IPS-NIHi7 (cell line): Measurements from ENCODE around the gene DSC1.
"Not testable (repeated sequence)": the region's sequence is repeated elsewhere in the genome, so short reads cannot be mapped to it uniquely, and the experiment has no call there.

Experiments used
- DNase-seq: peaks from one replicate; pipeline ENCODE4 v3.0.0; 2012; ENCODE audit warnings: mixed read lengths; ENCODE audit errors: extremely low spot score

DSC1 gene

DNA sequence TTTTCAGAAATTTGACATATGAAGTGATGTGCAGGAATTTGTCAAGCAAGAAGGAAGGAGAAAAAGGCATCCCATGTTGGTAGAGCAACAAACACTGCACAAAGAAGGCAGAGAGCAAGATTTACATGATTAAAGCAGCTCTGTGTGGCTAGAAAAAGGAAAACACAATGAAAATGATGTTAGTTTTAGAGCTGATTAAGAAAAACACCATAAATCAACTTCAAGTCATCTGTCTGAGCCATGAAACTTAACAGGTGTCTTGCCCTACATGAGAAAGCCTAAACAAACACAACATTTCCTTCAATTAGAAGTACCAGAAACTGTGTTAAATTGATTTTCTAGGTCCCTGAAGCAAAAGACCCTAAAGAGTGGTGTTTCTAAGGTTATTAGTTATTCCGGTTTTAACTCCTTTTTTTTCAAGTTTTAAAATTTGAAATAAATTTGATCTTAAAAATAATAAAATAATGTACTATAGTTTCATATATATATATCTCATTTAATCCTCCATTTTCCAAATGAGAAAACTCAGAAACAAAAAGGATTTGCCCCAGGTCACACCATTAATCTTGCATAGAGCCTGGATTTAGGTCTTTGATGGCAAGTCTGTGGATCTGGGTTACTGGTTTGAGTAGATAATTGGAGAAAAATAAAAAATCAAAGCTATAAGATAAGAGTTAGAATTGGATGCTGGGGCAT, 8.6 kb upstream of the DSC1 start:
- no peak for DNase-seq

DNA sequence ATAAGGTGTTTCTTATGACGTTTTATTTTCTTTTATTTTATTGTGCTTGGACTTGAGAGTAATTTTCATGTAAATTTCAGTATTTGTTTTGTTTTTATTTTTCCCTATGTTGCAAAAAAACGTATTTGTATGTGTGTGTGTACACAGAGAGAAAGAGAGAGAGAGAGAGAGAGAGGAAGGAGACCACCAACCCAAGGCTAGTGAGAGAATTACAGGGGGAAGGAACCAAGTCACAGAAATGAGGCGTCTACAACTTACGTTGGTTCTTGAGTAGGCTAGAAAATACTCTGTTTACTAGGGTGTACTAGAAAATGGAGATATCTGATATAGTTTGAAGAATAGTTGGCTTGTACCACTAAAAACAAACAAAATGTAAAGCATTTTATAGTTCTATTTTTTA, 7.7 kb upstream of the DSC1 start:
- no peak for DNase-seq

DNA sequence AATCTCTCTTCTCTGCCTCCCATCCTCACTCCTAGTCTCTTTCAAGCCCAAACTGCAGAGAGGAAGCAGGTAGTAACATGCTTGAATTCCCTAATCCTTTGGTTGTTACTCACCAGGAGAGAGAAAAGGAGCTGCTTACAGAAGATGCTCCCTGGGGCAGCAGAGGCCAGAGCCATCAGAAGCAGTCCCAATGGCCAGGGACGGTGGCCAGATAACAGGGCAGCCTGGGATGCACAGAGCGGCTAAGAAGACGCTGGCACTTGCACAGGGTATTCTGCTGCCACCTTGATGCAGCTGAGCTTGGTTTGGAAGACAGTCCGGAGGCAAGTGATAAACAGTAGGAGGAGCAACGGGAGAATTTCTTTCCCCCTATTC, 250 bp downstream of the DSC1 start:
- DNase-seq, result peak; percentile 16

DNA sequence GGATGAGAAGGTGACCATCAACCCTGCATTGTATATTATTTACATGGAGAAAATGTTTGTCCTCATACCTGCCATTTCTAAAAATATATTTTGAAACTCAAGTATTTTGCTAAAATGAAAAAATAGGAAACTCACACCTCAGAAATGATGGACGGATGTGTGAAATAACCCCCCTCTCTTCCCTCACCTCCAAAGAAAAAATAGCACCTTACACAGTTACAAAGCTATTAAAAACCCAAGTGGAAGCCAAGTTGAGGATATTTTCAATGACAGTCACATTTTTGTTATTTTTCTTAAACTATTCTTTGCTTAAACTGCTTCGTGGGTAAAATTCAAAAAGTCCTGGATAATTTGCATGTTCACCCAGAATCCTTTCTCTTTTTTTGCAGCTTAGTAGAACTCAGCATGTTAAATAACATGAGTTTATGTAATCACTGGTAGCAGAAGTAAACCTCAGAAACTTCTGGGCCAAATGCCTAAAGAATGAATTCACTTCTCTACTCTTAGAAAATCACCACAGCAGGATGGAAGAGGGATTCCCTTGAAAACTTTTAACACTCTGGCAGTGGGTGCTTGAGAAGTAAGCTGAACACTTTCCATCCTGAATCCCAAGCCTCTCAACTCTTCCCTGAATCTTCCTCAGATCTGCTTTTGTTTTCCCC, 768 bp downstream of the DSC1 start:
- no peak for DNase-seq

DNA sequence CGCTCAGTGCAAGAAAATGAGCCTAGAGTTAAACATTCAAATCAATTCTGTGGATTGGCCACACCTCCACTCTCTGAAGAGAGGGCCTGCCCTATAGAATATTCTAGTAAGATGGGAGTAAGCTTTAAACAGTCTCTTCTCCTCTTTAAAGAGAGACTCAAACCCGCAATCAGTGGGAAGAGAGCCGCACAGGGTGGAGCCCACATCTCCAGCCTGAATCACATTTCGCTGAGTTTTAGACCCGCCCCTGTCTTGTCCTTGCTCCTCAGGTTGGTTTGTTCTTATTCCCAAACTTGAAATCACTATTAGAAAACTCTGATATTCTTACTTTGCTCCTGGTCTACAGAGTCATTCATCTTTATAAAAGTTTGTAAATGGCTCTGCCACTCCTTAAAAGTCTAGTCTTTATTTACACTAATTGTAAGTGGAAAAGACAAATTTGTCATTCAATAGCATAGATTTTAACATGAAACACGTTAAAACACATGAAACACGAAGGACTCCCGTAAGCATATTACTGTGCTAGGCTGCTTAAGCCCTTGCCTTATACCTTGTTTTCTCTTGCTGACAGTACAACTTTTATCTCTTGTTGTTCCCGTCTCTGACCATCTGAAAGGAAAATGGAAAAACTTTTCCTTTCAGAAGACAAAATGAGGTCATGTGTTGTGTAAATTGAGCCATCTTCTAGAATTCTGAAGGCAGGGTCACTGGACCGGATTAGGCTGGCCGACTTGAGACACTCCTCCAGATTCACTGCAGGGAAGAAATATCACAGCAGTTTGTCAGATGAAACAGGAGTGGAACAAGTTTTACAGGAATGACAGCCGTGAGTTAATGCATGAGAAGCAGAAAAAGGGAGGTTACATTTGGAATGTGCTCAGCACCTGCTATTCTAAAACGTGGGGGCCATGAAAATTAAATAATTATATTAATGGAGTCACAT, 5.6 kb downstream of the DSC1 start:
- peak; percentile 7 for DNase-seq

DNA sequence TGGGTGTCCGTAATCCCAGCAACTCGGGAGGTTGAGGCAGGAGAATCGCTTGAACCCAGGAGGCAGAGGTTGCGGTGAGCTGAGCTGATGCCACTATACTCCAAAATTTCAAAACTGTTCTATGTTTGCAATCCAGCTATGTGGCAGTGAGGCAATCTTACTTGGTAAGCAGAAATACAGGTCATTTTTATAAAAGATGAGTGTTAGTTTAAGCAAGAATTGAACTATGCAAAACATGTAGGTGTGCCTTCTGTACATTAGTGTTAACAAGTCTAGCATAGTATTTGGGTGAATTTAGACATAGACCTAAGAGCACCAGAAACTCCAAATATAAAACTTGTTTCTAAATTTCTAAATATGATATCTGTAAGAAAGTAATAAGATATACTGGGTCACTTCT, 7.2 kb downstream of the DSC1 start:
- no peak for DNase-seq

DNA sequence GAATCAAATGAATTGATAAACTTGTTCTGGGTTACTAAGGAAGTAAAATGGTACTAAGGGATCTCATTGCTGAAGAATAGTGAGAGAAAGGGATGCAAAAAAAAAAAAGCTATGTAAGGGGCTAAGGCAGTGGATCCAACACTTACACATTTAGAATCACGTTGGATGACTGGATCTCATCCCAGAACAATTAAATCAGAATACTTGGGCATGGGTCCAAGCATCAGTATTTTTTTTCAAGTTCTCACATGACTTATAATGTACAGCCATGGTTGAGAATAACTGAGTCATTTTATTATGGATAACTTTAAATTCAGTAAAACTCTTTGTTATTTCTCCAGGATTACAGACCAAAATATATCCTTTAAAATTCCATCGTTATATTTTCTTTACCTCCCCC, 8.5 kb downstream of the DSC1 start:
- DNase-seq, result no peak

DNA sequence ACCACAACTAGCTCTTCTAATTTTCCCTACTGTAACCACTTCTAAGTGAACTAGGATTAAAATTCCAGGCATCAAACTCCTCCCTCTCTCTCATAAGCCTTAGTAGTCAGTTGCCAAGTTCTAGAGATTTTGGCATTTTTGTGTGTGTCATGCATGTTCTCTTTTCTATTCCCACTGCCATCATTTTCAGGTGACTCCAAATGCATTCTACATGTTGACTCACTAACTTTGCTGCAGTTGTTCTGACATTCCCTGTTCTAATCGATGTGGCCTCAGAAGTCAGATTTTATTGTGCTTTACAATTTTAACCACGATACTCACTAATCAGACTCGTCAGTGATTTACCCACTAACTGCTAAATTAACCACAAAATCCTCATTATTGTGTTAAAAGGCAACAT, 13.3 kb downstream of the DSC1 start:
- no peak for DNase-seq

DNA sequence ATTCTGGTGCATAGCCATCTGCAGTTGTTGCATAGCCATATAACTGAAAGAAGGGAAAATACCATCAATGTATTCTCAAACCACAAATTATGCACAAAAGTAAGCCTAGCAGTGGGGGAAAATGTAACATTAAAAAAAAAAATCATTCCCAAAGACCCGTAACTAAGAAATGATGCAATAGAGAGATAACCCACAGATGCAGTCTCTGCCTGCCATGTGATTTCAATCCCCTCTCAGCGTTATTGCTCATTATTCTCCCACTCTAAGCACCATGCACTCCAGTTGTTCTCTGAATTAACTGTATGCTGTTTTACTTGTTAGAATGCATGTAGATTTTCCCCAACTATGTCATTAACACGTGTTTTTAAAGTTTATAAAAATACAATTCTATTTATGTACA, 14.1 kb downstream of the DSC1 start:
- DNase-seq, result no peak

DNA sequence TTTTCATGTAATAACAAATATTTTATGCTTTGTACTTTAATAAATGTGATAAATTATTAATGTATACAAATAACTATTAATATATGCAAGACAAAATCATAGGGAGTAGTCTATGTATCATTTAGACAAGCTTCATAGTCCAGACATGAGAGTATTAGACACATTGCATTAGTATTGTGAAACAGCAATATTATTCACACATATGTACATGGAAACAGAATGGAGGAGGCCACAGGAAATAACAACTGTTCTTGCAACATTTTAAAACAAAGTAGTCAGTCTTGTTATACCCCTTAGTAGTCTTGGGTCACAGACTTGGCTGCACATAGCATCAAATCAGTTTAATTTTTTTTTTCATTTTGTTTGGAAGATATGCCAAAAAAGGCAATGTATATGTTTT, 15.8 kb downstream of the DSC1 start:
- DNase-seq, result no peak

DNA sequence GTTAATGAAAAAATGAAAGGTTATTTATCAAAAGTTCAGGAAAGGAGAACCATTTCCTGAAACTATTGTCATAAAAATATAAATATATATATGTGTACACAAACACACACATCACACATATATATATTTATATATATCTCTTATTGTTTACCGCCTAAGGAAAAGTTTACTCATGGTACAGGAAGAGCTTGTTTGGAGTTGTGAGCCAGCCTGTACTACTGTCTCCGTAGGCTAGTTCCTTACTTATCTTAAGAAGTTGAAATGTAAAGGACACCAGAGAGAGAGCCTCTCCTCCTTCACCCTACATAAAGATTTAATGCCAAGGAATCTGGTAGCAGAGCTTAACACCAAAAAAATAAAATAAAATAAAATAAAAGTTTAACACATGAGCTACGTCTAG, 19.6 kb downstream of the DSC1 start:
- no peak for DNase-seq

DNA sequence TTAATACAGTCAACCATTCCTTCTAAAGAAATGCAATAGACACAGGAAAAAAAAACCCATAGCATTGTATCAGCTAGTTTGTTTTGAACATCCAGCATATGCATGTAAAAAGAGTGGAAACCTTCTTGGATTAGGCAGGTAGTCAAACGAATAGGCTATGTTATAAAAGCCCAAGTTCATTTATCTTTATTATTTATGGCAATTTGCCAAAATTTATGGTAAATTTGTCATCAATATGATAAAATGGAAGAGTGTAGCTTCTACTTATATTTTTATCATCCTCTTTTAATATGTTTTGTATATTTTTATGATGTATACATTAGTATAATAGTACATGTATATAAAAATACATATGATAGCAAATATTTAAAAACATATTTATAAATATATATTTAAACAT, 23.9 kb downstream of the DSC1 start:
- DNase-seq, result no peak

DNA sequence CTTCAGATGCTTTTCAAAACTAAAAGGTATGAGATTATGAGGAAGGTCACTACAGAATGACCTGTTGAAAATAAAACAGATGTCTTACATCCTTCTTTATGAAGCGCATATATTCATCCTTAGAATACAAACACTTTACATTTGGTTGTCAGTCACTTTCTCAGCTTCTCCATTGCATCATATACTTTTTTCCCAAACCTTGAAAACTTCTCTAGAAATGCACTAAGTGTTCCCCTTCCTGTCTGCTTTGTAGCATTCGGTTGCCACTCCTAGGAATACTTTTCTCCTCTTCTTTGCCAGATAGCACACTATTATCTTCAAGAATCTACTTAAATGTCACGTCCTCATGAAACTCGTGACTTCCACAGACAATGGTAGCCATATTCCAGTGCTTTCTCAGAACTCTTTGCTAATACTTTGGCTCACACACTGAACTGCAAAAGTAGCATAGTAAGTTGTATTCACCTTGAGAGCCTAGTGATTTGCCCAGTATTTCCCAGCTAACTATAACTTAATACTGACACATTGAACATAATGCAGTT, 27.6 kb downstream of the DSC1 start:
- no peak for DNase-seq

DNA sequence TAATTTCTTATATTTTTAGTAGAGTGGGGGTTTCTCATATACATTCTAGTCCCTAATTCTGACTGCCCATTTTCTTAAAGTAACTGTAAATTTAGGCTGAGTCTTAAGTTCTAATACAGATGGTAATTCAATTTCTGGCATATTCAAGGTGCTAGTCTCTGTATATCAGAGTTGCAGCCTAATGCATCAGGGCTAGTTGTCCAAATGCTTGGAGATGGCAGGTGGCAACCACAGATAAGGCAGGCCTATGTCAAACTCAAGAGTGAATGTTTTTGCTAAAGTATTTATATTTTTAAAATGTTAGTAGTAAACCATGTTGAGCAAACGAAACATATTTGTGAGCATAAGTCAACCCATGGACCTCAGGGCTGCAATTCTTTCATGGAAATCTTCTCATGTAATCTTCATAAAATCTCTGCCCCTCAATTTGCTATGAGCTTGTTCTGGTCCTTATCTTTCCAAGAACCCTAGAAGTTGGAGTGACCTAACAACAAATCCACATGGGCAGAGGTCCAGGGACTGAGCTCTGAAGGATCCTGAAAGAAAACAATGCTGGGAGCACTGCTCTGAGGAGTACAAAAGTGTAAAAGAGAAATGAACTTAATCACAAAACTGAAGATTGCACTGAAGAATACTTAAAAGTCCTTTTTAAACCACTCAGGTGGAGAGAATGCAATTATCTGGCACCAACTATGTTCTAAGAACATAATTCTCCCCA, 33.1 kb downstream of the DSC1 start:
- DNase-seq, result no peak

DNA sequence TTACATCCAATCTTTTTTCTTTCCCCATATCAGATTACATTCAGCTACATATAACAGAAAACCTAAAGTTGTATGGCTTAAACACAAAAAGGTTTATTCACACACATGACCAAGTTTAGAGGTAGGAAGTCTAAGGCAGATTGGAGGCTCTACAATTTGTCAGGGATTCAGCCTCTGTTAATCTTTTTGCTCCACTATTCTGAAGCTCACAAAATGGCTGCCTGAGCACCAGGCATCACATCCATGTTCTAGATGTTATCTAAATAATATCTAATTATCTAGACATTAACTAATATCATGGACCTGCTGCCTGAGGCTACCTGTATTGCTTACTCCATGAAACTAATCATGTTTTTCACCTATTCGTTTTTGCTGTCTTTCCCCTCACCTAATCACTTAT, 36.8 kb downstream of the DSC1 start:
- DNase-seq, result no peak

DNA sequence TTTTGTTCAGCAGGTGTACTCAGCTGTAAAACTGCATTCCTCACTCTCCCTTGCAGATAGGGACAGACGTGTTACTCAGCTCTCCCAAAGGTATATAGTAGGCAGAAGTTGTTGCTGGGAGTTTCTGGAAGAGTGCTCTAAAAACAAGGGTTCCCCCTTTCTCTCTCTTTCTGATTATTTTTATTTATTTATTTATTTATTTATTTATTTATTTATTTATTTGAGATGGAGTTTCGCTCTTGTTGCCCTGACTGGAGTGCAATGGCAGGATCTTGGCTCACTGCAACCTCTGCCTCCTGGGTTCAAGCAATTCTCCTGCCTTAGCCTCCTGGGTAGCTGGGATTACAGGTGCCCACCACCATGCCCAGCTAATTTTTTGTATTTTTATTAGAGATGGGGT, 39.5 kb downstream of the DSC1 start:
- not testable (repeated sequence) for DNase-seq

DNA sequence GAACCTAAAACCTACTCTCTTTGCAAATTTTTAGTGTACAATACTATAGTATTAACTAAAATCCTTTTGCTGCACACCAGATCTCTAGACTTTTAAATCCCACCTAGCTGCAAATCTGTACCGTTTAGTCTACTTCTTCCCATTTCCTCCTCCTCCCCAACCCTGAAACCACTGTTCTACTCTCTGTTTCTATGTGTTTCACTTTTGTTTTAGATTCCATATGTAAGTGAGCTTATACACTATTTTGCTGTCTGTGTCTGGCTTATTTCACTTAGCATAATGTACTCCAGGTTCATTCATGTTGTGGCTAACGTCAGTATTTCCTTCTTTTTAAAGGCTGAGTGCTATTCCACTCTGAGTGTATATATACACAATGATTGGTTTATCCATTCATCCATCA, 42.1 kb downstream of the DSC1 start:
- DNase-seq, result no peak

DNA sequence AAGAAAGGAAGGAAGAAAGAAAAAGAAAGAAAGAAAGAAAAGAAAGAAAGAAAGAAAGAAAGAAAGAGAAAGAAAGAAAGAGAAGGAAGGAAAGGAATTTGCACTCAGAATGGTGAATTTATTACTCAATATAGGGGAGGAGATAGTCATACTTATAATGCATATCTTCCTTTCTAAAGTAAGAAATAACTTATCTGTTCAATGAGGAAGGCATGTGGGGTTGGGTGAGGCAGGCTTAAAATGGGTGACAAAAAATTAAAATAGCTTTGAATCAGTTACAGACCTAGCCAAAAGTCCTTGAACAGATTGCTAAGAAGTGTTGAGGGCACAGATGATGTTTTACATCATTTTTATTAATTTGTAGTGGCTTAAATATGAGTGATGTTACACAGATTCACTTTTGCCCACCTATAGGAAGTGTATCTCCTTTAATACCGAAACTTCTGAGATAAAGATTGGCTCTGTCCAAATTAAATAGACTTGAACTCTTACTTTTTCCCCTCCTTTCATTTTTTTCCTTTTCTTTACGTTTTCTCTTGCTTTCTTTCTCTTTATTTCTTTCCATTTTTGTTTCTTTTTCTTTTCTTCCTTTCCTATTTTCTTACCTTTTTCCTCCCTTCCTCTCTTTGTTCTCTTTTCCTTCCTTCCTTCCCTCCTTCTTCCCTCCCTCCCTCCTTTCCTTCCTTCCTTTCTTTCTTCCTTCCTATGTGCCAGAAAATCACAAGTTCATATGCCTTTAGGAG, 45.6 kb downstream of the DSC1 start:
- DNase-seq, result no peak

DNA sequence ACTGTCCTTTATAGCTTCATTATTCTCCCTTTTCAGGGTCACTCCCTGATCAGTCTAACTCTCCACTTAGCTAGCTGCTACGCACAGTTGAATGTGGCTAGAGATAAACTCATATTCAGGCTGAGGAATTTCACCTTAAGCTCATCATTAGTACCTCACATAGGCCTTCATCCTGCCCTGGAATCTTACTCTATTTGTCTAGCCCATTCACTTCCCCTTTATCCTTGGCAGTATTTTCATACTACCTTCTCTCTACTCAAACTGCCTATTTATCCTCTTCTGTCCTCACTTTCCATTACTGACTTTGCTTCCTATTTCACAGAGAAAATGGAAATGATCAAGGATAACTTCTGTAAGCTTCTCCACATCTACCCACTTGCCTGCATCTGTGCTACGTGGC, 49.9 kb downstream of the DSC1 start:
- no peak for DNase-seq

DNA sequence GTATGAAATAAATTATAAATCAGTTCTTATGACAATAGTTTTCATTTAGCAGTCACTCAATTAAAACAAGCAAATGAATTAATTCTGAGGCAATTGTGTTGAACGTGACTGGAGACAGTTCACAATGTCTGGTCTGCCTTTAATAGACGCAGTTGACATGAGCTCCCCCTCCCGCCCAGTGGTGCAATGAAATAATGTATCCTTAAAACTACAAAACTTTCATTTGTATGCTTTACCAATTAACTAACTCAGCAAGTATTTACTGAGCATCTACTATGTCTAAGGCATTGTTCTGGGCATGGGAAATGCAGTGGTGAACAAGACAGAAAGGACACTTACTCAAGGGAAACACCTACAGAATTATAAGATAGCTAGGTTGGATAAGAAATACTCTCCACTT, 56.9 kb downstream of the DSC1 start:
- no peak for DNase-seq

DNA sequence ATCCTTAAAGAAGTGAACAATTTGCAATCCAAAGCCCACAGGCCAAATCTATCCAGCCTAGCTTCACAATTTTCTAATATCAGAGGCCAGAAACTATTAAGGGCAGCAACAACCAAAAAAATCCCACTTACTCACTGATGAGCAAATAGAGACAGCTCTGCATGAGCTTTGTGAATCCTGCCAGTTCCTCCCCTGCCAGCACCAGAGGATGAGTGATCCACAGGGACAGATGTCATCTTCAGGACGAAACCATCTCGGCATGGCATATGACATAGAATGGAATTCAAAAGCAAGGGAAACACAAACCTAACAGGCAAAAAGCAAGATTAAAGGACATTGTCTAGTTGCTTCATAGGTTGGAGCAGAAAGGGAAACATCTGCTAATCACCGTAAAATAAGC, 58.2 kb downstream of the DSC1 start:
- no peak for DNase-seq
